ENCODE data around the gene GPRC5D.

GPRC5D gene

GRCh38 chr12:12985817-12986408 is 33.9 kb upstream of the GPRC5D start:
- Histone ChIP-seq H3K36me3 (ENCODE audit: control insufficient read depth in 1 of 2, insufficient read depth in 2 of 2, low read depth in 1 of 2, low read length in 2 of 2) (peaks cover 26 to 82% of the 10 kb centered on the region in 2 experiments), H3K27ac (ENCODE audit: low read length, poor library complexity, severe bottlenecking) (no peak overlapping the region), H2AK5ac (ENCODE audit: low read length, severe bottlenecking) (no peak overlapping the region), H3K79me1 (replicated peaks; ENCODE audit: low read length, poor library complexity, severe bottlenecking) (peaks cover 22% of the 10 kb centered on the region), H3K4me1 (ENCODE audit: control insufficient read depth, insufficient read depth, low read depth, low read length) (peaks cover 1% of the 10 kb centered on the region), H3K4ac (ENCODE audit: low read depth in 1 of 2, low read length in 2 of 2) (no peak overlapping the region), H3K4me2 (ENCODE audit: low read length, poor library complexity, severe bottlenecking) (no peak overlapping the region), H4K91ac (ENCODE audit: low read length) (no peak overlapping the region), H3K14ac (ENCODE audit: low read length in 2 of 2) (no peak overlapping the region), H2BK12ac (ENCODE audit: low read length in 2 of 2) (no peak overlapping the region), H2AFZ (ENCODE audit: low read depth, low read length) (no peak overlapping the region), H4K8ac (ENCODE audit: low read length) (no peak overlapping the region), H2BK120ac (ENCODE audit: low read depth, low read length) (no peak overlapping the region), H3K9ac (ENCODE audit: low read length) (no peak overlapping the region), H3K27me3 (ENCODE audit: control insufficient read depth in 1 of 2, insufficient read depth in 1 of 2, low read length in 2 of 2) (no peaks in the 10 kb centered on the region), H3K18ac (ENCODE audit: low read depth in 1 of 2, low read length in 2 of 2) (no peak overlapping the region), H2BK15ac (ENCODE audit: low read depth, poor library complexity, severe bottlenecking) (no peak overlapping the region), H2BK5ac (ENCODE audit: low read depth, low read length, poor library complexity, severe bottlenecking) (no peak overlapping the region), H3K23ac (ENCODE audit: low read length in 2 of 2) (no peak overlapping the region), H3K4me3 (ENCODE audit: insufficient read depth in 1 of 2, low read depth in 1 of 2, low read length in 2 of 2) (no peak overlapping the region), H3K9me3 (ENCODE audit: control insufficient read depth, low read length) (no peaks in the 10 kb centered on the region)
- peak; percentile 55 for DNase-seq
- WGBS, result 76% methylated on average over 4 of the region's 4 CpGs

DNA sequence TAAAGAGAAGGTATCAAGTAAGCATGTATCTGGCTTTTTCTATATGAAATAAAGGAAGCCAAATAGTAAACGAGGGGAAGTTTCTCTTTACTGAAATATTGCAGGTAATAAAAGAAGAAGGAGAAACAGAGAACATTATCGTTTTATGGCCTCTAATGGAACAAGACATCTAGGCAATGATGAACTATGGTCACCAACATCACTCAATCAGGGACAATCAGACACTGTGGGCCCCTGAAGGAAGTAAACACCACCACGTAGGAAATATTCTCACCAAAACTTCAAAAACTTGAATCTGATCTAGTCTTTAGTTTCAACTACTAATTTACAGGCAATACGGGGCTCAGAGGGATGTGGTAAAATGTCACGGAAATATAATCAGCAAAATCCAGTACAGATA is 32.2 kb upstream of the GPRC5D start:
- Histone ChIP-seq H3K27me3 (ENCODE audit: control insufficient read depth in 1 of 2, insufficient read depth in 1 of 2, low read length in 2 of 2) (no peaks in the 10 kb centered on the region), H3K79me1 (replicated peaks; ENCODE audit: low read length, poor library complexity, severe bottlenecking) (peaks cover 23% of the 10 kb centered on the region), H3K18ac (ENCODE audit: low read depth in 1 of 2, low read length in 2 of 2) (no peak overlapping the region), H3K14ac (ENCODE audit: low read length in 2 of 2) (no peak overlapping the region), H2AFZ (ENCODE audit: low read depth, low read length) (no peak overlapping the region), H3K4me1 (ENCODE audit: control insufficient read depth, insufficient read depth, low read depth, low read length) (peaks cover 8% of the 10 kb centered on the region), H3K9ac (ENCODE audit: low read length) (peak overlapping the region; percentile 25), H4K8ac (ENCODE audit: low read length) (no peak overlapping the region), H3K4ac (ENCODE audit: low read depth in 1 of 2, low read length in 2 of 2) (no peak overlapping the region), H2BK15ac (ENCODE audit: low read depth, poor library complexity, severe bottlenecking) (no peak overlapping the region), H2AK5ac (ENCODE audit: low read length, severe bottlenecking) (no peak overlapping the region), H3K23ac (ENCODE audit: low read length in 2 of 2) (no peak overlapping the region), H2BK120ac (ENCODE audit: low read depth, low read length) (no peak overlapping the region), H3K4me2 (ENCODE audit: low read length, poor library complexity, severe bottlenecking) (no peak overlapping the region), H2BK5ac (ENCODE audit: low read depth, low read length, poor library complexity, severe bottlenecking) (no peak overlapping the region), H3K4me3 (ENCODE audit: insufficient read depth in 1 of 2, low read depth in 1 of 2, low read length in 2 of 2) (no peak overlapping the region), H3K36me3 (ENCODE audit: control insufficient read depth in 1 of 2, insufficient read depth in 2 of 2, low read depth in 1 of 2, low read length in 2 of 2) (peaks cover 30 to 80% of the 10 kb centered on the region in 2 experiments), H4K91ac (ENCODE audit: low read length) (no peak overlapping the region), H3K9me3 (ENCODE audit: control insufficient read depth, low read length) (no peaks in the 10 kb centered on the region), H2BK12ac (ENCODE audit: low read length in 2 of 2) (no peak overlapping the region), H3K27ac (ENCODE audit: low read length, poor library complexity, severe bottlenecking) (no peak overlapping the region)
- 85% methylated on average over 2 of the region's 5 CpGs for WGBS
- DNase-seq, result no peak

DNA sequence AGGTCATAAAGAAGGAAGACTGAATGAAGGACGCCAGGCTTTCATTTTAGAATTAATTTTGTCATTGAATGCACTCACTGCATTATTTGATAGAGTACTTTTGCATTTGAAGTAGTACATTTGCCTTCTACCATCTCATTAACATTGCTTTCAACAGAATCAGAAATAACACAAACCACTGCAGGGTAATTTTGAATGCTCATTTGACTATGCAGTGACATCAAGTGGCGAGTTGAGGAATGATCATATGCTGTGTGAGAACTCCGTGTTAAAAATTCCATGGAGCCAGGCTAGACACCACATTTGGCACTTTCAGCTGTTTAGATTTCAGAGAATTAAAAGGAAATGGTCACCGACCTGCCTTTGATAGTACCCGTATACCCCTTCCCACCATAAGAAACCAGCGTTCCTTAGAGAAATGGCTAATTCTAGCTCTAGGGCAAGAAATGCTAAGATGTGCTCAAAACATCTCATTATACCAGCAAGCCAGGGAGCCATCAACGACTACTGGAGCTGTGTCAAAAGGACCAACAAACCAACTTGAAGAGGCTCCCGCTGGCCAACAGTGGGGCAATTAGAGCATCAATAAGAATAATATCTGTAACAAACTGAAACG is 31.6 kb upstream of the GPRC5D start:
- 28% methylated on average over 6 of the region's 9 CpGs for WGBS
- Histone ChIP-seq H3K18ac (ENCODE audit: low read depth in 1 of 2, low read length in 2 of 2) (no peak overlapping the region), H2BK5ac (ENCODE audit: low read depth, low read length, poor library complexity, severe bottlenecking) (no peak overlapping the region), H2BK12ac (ENCODE audit: low read length in 2 of 2) (no peak overlapping the region), H3K36me3 (ENCODE audit: control insufficient read depth in 1 of 2, insufficient read depth in 2 of 2, low read depth in 1 of 2, low read length in 2 of 2) (peaks cover 24 to 80% of the 10 kb centered on the region in 2 experiments), H3K79me1 (replicated peaks; ENCODE audit: low read length, poor library complexity, severe bottlenecking) (peaks cover 22% of the 10 kb centered on the region), H4K8ac (ENCODE audit: low read length) (no peak overlapping the region), H2AK5ac (ENCODE audit: low read length, severe bottlenecking) (no peak overlapping the region), H2BK120ac (ENCODE audit: low read depth, low read length) (no peak overlapping the region), H4K91ac (ENCODE audit: low read length) (no peak overlapping the region), H3K27ac (ENCODE audit: low read length, poor library complexity, severe bottlenecking) (no peak overlapping the region), H3K9ac (ENCODE audit: low read length) (peak overlapping the region; percentile 30), H2AFZ (ENCODE audit: low read depth, low read length) (no peak overlapping the region), H3K23ac (ENCODE audit: low read length in 2 of 2) (no peak overlapping the region), H3K9me3 (ENCODE audit: control insufficient read depth, low read length) (no peaks in the 10 kb centered on the region), H3K27me3 (ENCODE audit: control insufficient read depth in 1 of 2, insufficient read depth in 1 of 2, low read length in 2 of 2) (no peaks in the 10 kb centered on the region), H2BK15ac (ENCODE audit: low read depth, poor library complexity, severe bottlenecking) (no peak overlapping the region), H3K4me3 (ENCODE audit: insufficient read depth in 1 of 2, low read depth in 1 of 2, low read length in 2 of 2) (no peak overlapping the region), H3K4ac (ENCODE audit: low read depth in 1 of 2, low read length in 2 of 2) (no peak overlapping the region), H3K4me2 (ENCODE audit: low read length, poor library complexity, severe bottlenecking) (no peak overlapping the region), H3K14ac (ENCODE audit: low read length in 2 of 2) (no peak overlapping the region), H3K4me1 (ENCODE audit: control insufficient read depth, insufficient read depth, low read depth, low read length) (peaks cover 8% of the 10 kb centered on the region)
- peak; percentile 73 for DNase-seq

GRCh38 chr12:12982331-12982730 is 30.4 kb upstream of the GPRC5D start:
- Histone ChIP-seq H2BK5ac (ENCODE audit: low read depth, low read length, poor library complexity, severe bottlenecking) (no peak overlapping the region), H2AK5ac (ENCODE audit: low read length, severe bottlenecking) (no peak overlapping the region), H3K23ac (ENCODE audit: low read length in 2 of 2) (no peak overlapping the region), H3K4me1 (ENCODE audit: control insufficient read depth, insufficient read depth, low read depth, low read length) (peaks cover 8% of the 10 kb centered on the region), H3K9ac (ENCODE audit: low read length) (peak overlapping the region; percentile 30), H2BK15ac (ENCODE audit: low read depth, poor library complexity, severe bottlenecking) (no peak overlapping the region), H2BK120ac (ENCODE audit: low read depth, low read length) (no peak overlapping the region), H3K4ac (ENCODE audit: low read depth in 1 of 2, low read length in 2 of 2) (no peak overlapping the region), H3K14ac (ENCODE audit: low read length in 2 of 2) (no peak overlapping the region), H2AFZ (ENCODE audit: low read depth, low read length) (no peak overlapping the region), H3K27ac (ENCODE audit: low read length, poor library complexity, severe bottlenecking) (no peak overlapping the region), H4K8ac (ENCODE audit: low read length) (no peak overlapping the region), H4K91ac (ENCODE audit: low read length) (no peak overlapping the region), H3K36me3 (ENCODE audit: control insufficient read depth in 1 of 2, insufficient read depth in 2 of 2, low read depth in 1 of 2, low read length in 2 of 2) (peaks cover 29 to 76% of the 10 kb centered on the region in 2 experiments), H3K18ac (ENCODE audit: low read depth in 1 of 2, low read length in 2 of 2) (no peak overlapping the region), H3K79me1 (replicated peaks; ENCODE audit: low read length, poor library complexity, severe bottlenecking) (peaks cover 24% of the 10 kb centered on the region), H3K9me3 (ENCODE audit: control insufficient read depth, low read length) (no peaks in the 10 kb centered on the region), H3K4me2 (ENCODE audit: low read length, poor library complexity, severe bottlenecking) (no peak overlapping the region), H3K4me3 (ENCODE audit: insufficient read depth in 1 of 2, low read depth in 1 of 2, low read length in 2 of 2) (no peak overlapping the region), H3K27me3 (ENCODE audit: control insufficient read depth in 1 of 2, insufficient read depth in 1 of 2, low read length in 2 of 2) (no peaks in the 10 kb centered on the region), H2BK12ac (ENCODE audit: low read length in 2 of 2) (no peak overlapping the region)
- no peak for DNase-seq
- whole genome bisulfite sequencing, result 100% methylated on average over 1 of the region's 2 CpGs
